ENCODE results near the gene RBFOX1.

Gene RBFOX1

GRCh38 chr16:7373776-7374175 is 41.1 kb downstream of the RBFOX1 start:
- no peak for DNase-seq (ENCODE audit: low spot score)

GRCh38 chr16:7374614-7375174 is 42.0 kb downstream of the RBFOX1 start:
- no peak for DNase-seq (ENCODE audit: low spot score)

DNA sequence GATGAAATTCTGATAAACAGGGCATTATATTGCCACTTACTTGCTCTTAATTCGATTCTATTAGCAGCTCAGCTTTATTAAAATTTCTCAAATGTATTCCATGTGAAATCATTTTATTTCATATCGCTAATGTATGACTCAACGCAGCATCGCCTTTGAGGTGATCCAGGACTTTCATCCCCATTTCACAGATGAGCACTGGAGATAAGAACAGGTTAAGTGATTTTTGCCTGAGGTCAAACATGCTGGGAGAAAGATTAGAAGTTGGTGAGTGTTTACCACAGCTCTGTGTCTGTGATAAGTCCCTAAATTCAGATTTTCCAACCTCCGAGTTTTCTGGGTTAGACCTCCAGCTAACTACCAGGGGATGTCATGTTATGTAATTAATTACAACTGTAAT is 43.6 kb downstream of the RBFOX1 start:
- no peak for DNase-seq (ENCODE audit: low spot score)

DNA sequence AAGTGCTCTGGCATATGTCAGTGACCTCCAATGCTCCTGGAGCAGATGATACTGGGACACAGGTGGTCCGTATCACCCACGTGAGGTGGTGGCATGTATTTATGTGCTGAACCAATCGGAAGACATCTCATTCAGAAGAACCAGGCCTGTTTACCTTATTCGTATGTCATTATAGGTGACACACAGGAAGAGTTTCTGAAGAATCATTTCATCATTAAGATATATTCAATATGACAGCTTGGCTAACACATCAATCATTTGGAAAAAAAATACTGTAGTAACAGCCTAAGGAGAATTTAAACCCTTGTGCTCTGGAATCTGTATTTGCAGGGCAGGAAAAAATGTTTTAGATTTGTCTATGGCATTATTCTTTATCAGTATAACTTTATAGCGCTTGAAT is 44.6 kb downstream of the RBFOX1 start:
- DNase-seq (ENCODE audit: low spot score), result no peak

DNA sequence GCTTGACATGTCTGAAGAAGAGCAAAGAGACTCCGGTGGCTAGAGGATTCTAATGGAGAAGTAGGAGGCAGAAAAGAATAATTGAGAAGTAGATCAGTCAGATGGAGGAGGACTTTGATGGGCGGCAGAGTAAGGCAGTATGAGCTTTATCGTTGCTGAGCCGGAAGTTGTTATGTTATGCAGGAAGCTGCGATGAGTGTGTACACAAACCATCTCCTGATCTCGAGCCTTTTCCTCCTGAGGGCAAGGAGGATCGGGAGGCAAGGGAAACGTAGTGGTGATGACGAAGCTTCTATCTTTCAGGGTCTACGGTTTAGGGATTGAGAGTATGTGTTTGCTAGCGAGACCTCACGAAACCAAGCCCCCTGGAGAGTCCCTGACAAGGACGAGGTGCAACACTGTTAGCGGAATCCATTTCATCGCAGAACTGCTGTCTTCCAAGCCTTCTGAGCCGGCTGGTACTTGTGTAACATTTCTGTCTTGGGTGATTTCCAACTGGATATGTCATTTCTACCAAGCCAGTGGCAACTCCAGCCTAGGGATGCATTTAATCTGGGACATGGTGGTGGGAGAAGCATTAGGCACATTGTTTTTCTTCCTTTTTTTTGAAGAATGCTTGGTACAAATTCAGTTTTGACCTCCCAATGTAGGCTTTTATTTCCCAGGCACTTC is 45.5 kb downstream of the RBFOX1 start:
- DNase-seq (ENCODE audit: low spot score), result no peak

DNA sequence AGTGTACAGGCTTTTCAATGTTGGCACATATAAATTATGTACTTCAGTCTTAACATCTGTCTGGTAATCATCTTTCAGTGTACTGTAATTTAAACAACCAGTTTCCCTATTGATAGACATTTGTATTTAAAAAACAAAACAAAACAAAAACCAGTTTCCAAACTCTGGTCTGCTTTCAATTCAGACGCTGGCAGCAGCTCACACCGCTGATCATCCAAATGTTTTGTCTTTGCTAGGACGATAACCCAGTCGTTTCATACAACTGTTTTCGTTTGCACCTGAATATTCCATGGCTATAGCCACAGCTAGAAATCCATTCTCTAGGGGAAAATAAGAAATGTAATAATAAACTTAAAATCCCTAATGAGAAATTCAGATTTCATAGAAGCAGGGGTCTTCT is 47.8 kb downstream of the RBFOX1 start:
- no peak for DNase-seq (ENCODE audit: low spot score)

DNA sequence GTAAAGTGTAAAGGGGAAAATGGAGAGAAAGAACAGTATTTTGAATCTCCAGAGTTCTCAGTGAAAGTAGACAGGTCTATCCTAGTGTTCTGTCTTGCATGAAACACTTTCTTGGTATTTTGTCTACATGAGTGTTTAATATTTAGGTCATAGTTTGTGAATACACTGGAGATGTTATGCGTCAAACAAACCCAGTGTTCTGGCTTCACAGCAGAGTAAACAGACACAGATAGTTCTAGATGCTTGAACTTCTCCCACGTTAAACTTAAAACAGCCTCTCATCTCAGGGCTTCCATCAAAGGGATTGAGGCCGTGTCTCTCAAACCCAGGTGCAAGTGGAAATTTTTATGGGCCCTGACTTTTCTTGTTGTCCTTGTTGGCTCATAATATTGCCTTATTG is 48.3 kb downstream of the RBFOX1 start:
- no peak for DNase-seq (ENCODE audit: low spot score)

- DNase-seq (ENCODE audit: low spot score), result no peak
These were observed 49.0 kb downstream of the RBFOX1 start for GRCh38 chr16:7381671-7382070.

DNA sequence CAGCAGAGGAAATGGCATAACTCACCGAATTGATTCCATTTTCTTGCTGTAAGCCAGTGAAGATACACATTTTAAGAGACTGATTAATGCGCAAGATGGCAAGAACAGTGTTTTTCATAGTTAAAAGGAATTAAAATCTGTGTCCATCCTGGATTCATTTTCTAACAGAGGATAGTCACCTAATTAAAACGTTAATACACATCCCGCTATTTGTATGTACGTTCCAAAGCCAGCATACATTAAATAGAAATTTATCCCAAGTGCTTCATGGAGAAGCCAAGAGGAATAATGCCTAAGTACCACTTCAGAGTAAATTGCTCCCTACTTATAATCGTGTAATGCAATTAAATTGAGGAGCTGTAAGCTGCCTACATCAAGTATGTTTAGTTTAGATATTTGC is 49.9 kb downstream of the RBFOX1 start:
- no peak for DNase-seq (ENCODE audit: low spot score)

- no peak for DNase-seq (ENCODE audit: low spot score)
These were observed 58.3 kb downstream of the RBFOX1 start for GRCh38 chr16:7390974-7391373.

DNA sequence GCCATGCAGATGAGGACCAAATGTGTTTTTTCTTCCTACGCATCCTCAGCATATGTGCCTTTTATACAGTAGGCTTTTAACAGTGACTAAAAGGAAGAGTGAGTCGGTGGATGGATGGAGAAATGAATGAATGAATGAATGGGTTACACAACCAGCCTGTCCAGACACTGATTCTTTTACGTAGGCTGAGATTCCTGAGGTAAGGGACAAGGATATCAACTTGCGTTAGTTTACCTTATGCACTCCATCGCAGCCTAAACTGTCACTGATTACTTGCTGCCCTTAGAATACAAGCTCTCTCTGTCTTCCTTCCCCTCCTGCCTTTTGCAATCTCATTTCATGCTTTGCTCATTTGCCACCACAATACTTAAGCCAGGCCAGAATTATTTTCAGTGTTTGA is 59.0 kb downstream of the RBFOX1 start:
- DNase-seq (ENCODE audit: low spot score), result no peak

DNA sequence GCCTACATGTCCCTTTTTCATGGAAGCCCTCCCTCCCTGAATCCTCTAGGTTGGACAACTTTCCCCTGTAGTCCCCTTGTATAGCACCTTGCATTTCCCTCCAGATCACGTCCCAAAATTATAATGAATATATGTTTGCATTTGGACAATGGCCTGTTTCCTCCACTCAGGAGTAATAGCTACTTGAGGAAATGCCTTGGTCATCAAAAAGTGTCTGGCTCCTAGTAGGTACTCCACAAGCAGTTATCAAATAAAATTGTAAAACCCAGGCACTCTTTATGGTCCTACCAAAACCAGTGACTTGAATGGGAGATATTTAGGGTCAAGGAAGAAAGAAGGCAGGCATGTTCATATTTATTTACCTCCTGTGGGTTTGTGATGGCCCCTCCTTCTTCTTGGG is 59.6 kb downstream of the RBFOX1 start:
- no peak for DNase-seq (ENCODE audit: low spot score)

GRCh38 chr16:7393680-7394079 is 61.0 kb downstream of the RBFOX1 start:
- DNase-seq (ENCODE audit: low spot score), result no peak

- DNase-seq (ENCODE audit: low spot score), result no peak
These were observed 62.2 kb downstream of the RBFOX1 start for GRCh38 chr16:7394720-7395336.

DNA sequence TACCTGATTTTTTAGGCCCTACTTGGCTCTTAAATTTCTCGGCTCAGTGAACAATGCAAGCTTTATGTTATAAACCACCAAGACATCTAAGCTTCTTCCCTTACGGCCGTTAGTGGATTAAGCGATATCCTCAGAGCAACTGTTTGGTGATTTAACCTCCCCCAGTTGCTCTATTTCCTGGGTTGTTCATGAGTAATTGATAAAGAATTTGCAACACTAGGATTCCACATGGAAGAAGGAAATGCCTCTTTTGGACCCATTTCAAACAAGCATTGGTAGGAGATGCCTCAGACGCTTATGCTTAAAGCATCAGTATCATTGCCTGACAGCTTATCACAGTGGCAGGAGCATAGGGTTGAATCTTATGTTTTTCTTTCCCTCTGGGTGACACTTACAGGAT is 65.3 kb downstream of the RBFOX1 start:
- no peak for DNase-seq (ENCODE audit: low spot score)

- no peak for DNase-seq (ENCODE audit: low spot score)
These were observed 65.9 kb downstream of the RBFOX1 start for GRCh38 chr16:7398536-7398935.

DNA sequence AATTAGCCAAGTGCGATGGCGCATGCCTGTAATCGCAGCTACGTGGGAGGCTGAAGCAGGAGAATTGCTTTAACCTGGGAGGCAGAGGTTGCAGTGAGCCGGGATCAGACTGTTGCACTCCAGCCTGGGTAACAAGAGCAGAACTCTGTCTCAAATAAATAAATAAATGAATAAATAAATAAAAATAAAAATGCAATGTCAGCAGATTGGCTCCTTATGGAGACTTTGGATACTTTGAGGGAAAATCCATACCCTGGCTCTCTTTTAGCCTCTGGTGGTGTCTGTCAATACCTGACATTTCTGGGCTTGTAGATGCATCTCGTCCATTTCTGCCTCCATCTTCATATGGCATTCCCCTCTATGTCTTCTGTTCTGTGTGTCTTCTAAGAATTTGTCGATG is 66.7 kb downstream of the RBFOX1 start:
- DNase-seq (ENCODE audit: low spot score), result no peak

DNA sequence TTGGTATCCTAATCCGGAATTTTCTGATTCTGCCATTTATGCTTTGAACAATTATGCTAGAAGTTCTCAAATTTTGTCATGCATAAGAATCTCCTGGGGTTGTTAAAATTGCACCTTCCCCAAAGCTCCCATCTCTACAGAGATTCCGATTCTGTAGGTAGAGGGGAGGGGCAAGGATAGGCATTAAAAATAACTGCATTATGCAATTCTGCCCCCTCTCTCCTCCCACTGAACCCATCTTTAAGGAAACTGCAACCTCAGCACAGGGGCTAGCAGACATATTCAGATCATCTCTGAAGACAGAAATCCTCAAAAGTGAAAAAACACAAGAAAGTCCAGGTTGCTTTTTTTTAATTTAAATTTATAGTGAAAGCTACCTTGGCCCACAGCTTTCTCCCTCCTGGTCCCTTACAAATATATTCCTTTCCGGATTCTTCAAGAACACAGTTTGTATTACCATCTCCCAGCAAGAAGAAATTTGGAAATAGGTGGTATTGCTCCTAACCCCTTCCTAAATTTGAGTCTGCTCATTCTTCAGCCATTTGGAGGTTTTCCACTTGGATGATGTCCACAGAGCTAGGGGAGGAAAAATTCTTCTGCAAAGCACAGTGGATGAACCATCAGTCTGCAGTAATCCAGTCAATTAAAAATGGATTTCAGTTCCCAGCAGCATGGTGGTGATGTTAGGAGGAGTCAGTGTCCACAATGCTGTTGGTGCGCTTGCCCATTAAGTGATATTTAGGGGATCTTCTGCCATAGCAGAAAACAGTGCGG is 67.7 kb downstream of the RBFOX1 start:
- DNase-seq (ENCODE audit: low spot score), result no peak

- no peak for DNase-seq (ENCODE audit: low spot score)
These were observed 71.6 kb downstream of the RBFOX1 start for GRCh38 chr16:7404217-7404616.

DNA sequence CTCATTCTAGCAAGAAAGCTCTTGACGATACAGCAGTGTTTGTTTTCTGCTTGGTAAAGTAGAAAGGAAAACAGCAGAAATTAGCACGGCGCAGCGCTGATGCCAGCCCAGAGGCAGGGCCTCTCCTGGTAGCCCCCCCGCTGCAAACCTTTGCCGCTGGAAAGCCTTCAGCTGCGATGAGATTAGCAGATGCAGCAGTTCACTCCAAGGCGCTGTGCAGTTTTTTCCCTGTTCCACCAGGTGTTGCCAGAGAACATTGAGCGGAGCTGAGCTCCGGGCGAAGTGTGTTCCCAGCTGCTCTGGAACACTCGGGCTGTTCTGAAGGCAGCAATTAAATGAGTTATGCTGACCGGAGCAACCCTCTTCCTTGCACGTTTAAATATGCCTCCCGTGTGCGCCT is 72.5 kb downstream of the RBFOX1 start:
- DNase-seq (ENCODE audit: low spot score), result no peak

GRCh38 chr16:7408700-7409365 is 76.2 kb downstream of the RBFOX1 start:
- DNase-seq (ENCODE audit: low spot score), result no peak

- DNase-seq (ENCODE audit: low spot score), result no peak
These were observed 86.8 kb downstream of the RBFOX1 start for GRCh38 chr16:7419441-7419840.

- DNase-seq (ENCODE audit: low spot score), result no peak
These were observed 87.4 kb downstream of the RBFOX1 start for GRCh38 chr16:7420079-7420478.

Data from NAMALWA (cell line).